CMK (cell line): Measurements from ENCODE around the gene NCS1.
A peak's percentile ranks its signal among the peaks of the same experiment; 100 is the strongest.

Experiments
- DNase-seq: peaks from one replicate; pipeline ENCODE4 v3.0.0-alpha.2; 2010; ENCODE audit warnings: low read depth

Gene NCS1

DNA sequence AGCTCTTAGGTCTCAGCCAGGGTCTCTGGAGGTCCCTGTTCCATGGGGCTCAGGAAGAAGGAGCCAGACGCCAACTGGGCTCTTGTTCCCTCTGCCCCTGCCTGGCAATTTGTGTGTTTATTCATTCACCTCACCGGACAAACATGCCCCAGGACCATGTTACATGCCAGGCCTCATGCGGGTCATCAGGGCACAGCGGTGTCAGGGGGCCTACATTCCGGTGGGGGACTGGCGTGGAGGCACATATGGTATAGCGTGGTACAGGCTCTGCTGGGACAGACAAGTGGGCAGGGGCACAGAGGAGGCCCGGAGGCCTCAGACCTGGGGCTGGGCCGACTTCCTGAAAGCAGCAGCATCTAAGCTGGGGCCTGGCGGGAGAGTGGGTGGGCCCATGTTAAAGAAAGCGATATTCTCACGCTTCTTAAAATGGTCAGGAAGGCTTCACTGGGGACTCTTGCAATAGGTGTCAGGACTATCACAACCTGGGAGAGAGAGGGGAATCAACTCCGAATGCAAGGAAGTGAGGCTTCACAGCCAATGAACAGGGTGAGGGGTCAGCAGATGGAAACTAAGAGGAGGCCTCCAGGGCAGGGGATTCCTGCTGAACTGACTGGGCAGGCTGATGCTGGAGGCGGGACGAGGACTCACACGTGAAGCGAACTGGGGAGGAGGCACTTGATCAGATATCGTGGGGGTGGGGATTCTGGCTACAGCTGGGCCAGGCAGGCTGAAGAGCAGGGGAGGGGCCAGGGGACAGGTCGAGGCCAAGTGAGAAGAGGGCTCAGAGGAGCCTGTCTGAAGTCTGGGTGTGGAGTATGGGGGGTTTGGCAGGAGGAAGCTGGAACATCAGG, 41.9 kb downstream of the NCS1 start:
- peak; percentile 45 for DNase-seq

- no peak for DNase-seq
Measured at GRCh38 chr9:130214776-130215340, 42.7 kb downstream of the NCS1 start.

- DNase-seq = peak; percentile 54
Measured at GRCh38 chr9:130215341-130216119, 43.3 kb downstream of the NCS1 start.

GRCh38 chr9:130217838-130218237, 45.6 kb downstream of the NCS1 start:
- no peak for DNase-seq

GRCh38 chr9:130219661-130220096, 47.5 kb downstream of the NCS1 start:
- no peak for DNase-seq

DNA sequence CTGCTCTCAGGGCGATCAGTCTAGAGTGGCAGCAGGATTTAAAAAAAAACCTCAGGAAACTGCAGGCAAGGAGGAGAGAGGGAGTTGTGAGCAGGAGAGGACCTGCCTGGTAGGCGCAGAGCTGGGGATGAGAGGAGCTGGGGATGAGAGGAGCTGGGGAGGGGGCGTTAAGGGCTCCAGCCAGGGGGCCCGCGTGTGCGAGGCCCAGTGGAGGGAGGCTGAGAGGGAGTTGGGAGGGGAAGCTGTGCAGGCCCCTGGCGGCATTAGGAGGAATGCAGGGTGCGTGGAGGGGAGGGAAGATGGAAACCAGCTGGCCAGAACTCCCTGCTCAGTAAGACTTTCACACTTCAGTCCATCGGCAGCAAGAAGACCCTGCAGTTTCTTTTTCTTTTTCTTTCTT, 48.1 kb downstream of the NCS1 start:
- no peak for DNase-seq

DNA sequence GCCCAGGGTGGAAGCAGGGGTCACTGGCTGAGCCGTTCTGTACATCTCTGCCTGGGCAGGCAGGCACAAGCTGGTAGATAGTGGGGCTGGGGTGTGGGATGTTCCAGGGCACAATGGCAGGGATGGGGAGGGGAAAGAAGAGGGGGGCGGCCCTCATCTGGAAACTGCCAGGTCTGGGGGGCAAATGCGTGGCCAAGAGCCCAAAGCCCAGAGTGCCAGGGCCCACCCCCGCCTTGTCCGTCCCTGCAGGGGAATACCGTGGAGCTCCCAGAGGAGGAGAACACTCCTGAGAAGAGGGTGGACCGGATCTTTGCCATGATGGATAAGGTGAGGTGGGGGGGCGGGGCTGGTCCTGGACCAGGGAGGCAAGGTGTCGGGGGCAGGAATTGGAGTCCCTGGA, 50.6 kb downstream of the NCS1 start:
- DNase-seq = no peak

- DNase-seq = no peak
Measured at GRCh38 chr9:130225071-130225470, 52.9 kb downstream of the NCS1 start.

DNA sequence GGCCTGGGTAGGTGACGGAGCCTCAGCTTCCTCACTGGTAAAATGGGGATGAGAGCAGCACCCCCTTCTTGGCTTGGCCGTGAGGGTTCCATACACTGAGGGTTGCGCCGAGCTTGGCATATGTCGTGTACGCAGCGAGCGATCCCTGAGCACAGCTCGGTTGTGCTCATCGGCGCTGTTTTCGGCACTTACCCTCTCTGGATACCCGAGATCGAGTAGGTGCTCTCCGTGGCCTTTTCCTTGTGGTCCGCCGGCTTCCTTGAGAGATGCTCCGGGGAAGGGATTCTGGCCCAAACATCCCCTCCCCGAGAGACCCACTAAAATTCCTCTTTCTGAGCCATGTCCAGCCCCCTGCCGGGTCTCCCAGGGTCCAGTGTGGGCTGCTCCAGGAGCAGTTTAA, 53.4 kb downstream of the NCS1 start:
- no peak for DNase-seq

- DNase-seq = no peak
Measured at GRCh38 chr9:130226112-130226511, 53.9 kb downstream of the NCS1 start.

GRCh38 chr9:130227833-130228232, 55.6 kb downstream of the NCS1 start:
- no peak for DNase-seq

DNA sequence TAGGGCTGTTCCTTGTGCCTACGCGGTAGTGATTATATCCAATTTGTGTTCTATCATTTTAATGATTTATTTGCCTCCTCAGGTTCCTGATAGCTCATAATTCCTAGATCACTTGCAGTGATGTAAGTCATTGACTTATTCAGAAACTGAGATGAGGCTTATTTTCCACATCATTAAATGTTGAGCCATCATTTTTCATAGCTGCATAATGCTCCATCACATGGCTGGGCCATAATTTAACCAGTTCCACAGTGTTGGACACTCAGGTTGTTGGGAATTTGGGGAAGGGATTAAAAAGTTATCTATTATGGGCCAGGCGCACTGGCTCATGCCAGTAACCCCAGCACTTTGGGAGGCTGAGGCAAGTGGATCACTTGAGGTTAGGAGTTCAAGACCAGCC, 57.6 kb downstream of the NCS1 start:
- DNase-seq = no peak

GRCh38 chr9:130230631-130231030, 58.4 kb downstream of the NCS1 start:
- no peak for DNase-seq

GRCh38 chr9:130232899-130233586, 60.8 kb downstream of the NCS1 start:
- DNase-seq = no peak

- no peak for DNase-seq
Measured at GRCh38 chr9:130233587-130233945, 61.4 kb downstream of the NCS1 start.

GRCh38 chr9:130234340-130235260, 62.4 kb downstream of the NCS1 start:
- no peak for DNase-seq

GRCh38 chr9:130235558-130236435, 63.6 kb downstream of the NCS1 start:
- peak; percentile 30 for DNase-seq

DNA sequence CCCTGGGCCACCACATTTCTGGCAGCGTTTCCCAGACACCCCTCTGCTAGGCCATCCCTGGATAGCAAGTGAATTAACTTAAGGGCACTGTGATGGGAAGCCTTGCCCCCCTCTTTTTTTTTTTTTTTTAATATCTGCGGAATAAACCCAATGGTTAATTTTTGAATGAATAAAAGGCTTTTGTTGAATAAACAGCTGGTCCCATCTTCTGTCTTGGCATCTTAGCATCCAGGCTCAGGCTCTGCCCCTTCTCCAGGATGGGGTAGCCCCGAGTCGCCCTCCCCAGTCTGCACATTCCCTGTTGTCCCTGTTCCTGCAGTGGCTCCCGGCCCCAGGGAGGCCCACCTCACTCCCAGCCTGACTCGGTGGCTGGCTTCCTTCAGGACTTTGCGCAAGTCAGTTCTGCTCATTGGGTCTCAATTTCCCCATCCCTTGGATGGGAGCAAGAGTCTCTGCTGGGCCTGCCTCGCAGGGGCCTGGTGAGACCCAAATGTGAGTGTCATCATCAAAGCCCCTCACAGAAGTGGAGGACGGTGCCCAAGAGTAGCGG, 64.3 kb downstream of the NCS1 start:
- no peak for DNase-seq

- no peak for DNase-seq
Measured at GRCh38 chr9:130237076-130237475, 64.9 kb downstream of the NCS1 start.
